ENCODE results near the gene PCDHA6.

- TF ChIP-seq EZH2 (IDR thresholded peaks at IDR 0.05; ENCODE audit: low read depth, low read length, severe bottlenecking) (no peak), POLR2A (IDR thresholded peaks at IDR 0.05; ENCODE audit: control extremely low read depth in 1 of 2, low read depth in 2 of 2, low read length in 2 of 2) (no peak), RAD21 (IDR thresholded peaks at IDR 0.05 in 1 of 2, conservative IDR thresholded peaks at IDR 0.05 in 1 of 2; ENCODE audit: low read depth in 2 of 2, low read length in 2 of 2) (peak; percentile 45 to 57; a peak in 3 of 4 replicates), CEBPB (IDR thresholded peaks at IDR 0.05; ENCODE audit: low read depth, low read length) (no peak)
These were observed 28.3 kb downstream of the PCDHA6 start, which contains the start of gene PCDHA10 for GRCh38 chr5:140855772-140856674.
